Astrocyte (in vitro differentiated cells and primary cell): Measurements from ENCODE around the gene VRK2. TPM values are rescaled to one million over a fixed set of nuclear protein-coding genes. Genes with fewer than 3 reads are reported as not detected.

Experiments
- DNase-seq: peaks from one replicate; pipeline ENCODE4 v3.0.0-alpha.2; 2010; ENCODE audit warnings: low read depth
- FAIRE-seq: peaks from 2 replicates; lab custom pipeline; 2011; peaks lifted over from hg19 to GRCh38; lab: Jason Lieb, UNC
- H2AFZ ChIP-seq: 2 replicates; pipeline ENCODE4 v1.6.0; 2012; ENCODE audit warnings: low read depth, low read length, inconsistent platforms
- H3K27ac ChIP-seq: 2 replicates; pipeline ENCODE4 v1.5.1; 2011; ENCODE audit warnings: low read depth, low read length, inconsistent platforms
- H3K27me3 ChIP-seq: 2 replicates; pipeline ENCODE4 v1.6.0; 2011; ENCODE audit warnings: low read length, inconsistent platforms; ENCODE audit not compliant: insufficient read depth
- H3K36me3 ChIP-seq: 2 replicates; pipeline ENCODE4 v1.5.1; 2011; ENCODE audit warnings: low read length, inconsistent platforms; ENCODE audit not compliant: insufficient read depth
- H3K4me1 ChIP-seq: 2 replicates; pipeline ENCODE4 v1.5.1; 2011; ENCODE audit warnings: low read length, inconsistent platforms; ENCODE audit not compliant: insufficient read depth
- H3K4me2 ChIP-seq: 2 replicates; pipeline ENCODE4 v1.6.0; 2012; ENCODE audit warnings: low read length, inconsistent platforms
- H3K4me3 ChIP-seq: 2 replicates; pipeline ENCODE4 v1.5.1; 2011; ENCODE audit warnings: low read depth, mild to moderate bottlenecking, low read length, inconsistent platforms; ENCODE audit not compliant: insufficient read depth
- H3K79me2 ChIP-seq: 2 replicates; pipeline ENCODE4 v1.6.0; 2012; ENCODE audit warnings: mild to moderate bottlenecking, low read length, inconsistent platforms; ENCODE audit not compliant: insufficient read depth
- H3K9ac ChIP-seq: 2 replicates; pipeline ENCODE4 v1.6.0; 2012; ENCODE audit warnings: mild to moderate bottlenecking, low read length, inconsistent platforms
- H3K9me3 ChIP-seq: 2 replicates; pipeline ENCODE4 v1.5.1; 2012; ENCODE audit warnings: low read depth, mild to moderate bottlenecking, low read length, inconsistent platforms; ENCODE audit not compliant: insufficient read depth
- H4K20me1 ChIP-seq: 2 replicates; pipeline ENCODE4 v1.6.0; 2012; ENCODE audit warnings: low read length, inconsistent platforms; ENCODE audit not compliant: insufficient read depth
- H3K27ac Mint-ChIP-seq: one replicate; pipeline ENCODE4 v1.8.0; 2021; ENCODE audit warnings: mild to moderate bottlenecking, mixed read lengths; ENCODE audit not compliant: unreplicated experiment
- H3K27me3 Mint-ChIP-seq: one replicate; pipeline ENCODE4 v1.8.0; 2021; ENCODE audit warnings: low read depth, mixed read lengths; ENCODE audit not compliant: unreplicated experiment
- H3K36me3 Mint-ChIP-seq: one replicate; pipeline ENCODE4 v1.8.0; 2021; ENCODE audit warnings: low read depth, mixed read lengths; ENCODE audit not compliant: unreplicated experiment
- H3K4me1 Mint-ChIP-seq: one replicate; pipeline ENCODE4 v1.8.0; 2021; ENCODE audit warnings: low read depth, mixed read lengths; ENCODE audit not compliant: unreplicated experiment
- H3K4me3 Mint-ChIP-seq: one replicate; pipeline ENCODE4 v1.8.0; 2021; ENCODE audit warnings: mild to moderate bottlenecking, moderate library complexity, mixed read lengths; ENCODE audit not compliant: unreplicated experiment
- H3K9me3 Mint-ChIP-seq: one replicate; pipeline ENCODE4 v1.8.0; 2021; ENCODE audit warnings: mild to moderate bottlenecking, mixed read lengths; ENCODE audit not compliant: unreplicated experiment
- EZH2 ChIP-seq: IDR thresholded peaks from 2 replicates; pipeline ENCODE4 v1.6.1; 2012; ENCODE audit warnings: mild to moderate bottlenecking, low read length, inconsistent platforms; ENCODE audit not compliant: insufficient read depth
- total RNA-seq: library from RNA; stranded (reverse); gene quantifications from 2 replicates; pipeline ENCODE4 v1.2.1, GENCODE V29; 2021
- TF ChIP-seq, protein P1 (sequence below): IDR thresholded peaks from 2 replicates; pipeline ENCODE4 v1.5.1; 2011; ENCODE audit warnings: low read depth, mild to moderate bottlenecking, inconsistent platforms, low read length, moderate library complexity; ENCODE audit not compliant: insufficient read depth

The VRK2 gene
- total RNA-seq, 1 donor from 2014 or later = 28.6 TPM

GRCh38 chr2:58047373-58047935, 848 bp downstream of the VRK2 start:
- H2AFZ ChIP-seq = peak overlapping the region; percentile 91
- DNase-seq = no peak
- peak overlapping the region; percentile 86 for H3K27ac ChIP-seq

GRCh38 chr2:58047961-58048360, 1.4 kb downstream of the VRK2 start:
- Histone ChIP-seq H3K36me3 (no peaks in the 10 kb centered on the region), H3K79me2 (peaks cover 8% of the 10 kb centered on the region), H3K4me1 (peaks cover 7% of the 10 kb centered on the region), H3K27ac (no peak overlapping the region), H3K9ac (no peak overlapping the region), H3K9me3 (no peaks in the 10 kb centered on the region), H3K4me2 (peak overlapping the region; percentile 96), H4K20me1 (no peaks in the 10 kb centered on the region), H3K4me3 (peak overlapping the region; percentile 77), H2AFZ (no peak overlapping the region), H3K27me3 (no peaks in the 10 kb centered on the region)
- no peak for TF ChIP-seq EZH2
- TF ChIP-seq, protein P1, sequence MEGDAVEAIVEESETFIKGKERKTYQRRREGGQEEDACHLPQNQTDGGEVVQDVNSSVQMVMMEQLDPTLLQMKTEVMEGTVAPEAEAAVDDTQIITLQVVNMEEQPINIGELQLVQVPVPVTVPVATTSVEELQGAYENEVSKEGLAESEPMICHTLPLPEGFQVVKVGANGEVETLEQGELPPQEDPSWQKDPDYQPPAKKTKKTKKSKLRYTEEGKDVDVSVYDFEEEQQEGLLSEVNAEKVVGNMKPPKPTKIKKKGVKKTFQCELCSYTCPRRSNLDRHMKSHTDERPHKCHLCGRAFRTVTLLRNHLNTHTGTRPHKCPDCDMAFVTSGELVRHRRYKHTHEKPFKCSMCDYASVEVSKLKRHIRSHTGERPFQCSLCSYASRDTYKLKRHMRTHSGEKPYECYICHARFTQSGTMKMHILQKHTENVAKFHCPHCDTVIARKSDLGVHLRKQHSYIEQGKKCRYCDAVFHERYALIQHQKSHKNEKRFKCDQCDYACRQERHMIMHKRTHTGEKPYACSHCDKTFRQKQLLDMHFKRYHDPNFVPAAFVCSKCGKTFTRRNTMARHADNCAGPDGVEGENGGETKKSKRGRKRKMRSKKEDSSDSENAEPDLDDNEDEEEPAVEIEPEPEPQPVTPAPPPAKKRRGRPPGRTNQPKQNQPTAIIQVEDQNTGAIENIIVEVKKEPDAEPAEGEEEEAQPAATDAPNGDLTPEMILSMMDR = no peak
- no peak for DNase-seq
- peak overlapping the region; percentile 80 for H3K4me3 Mint-ChIP-seq
- no peak for FAIRE-seq
- H3K36me3 Mint-ChIP-seq = no peaks in the 10 kb centered on the region
- no peaks in the 10 kb centered on the region for H3K9me3 Mint-ChIP-seq
- H3K4me1 Mint-ChIP-seq = peaks cover 2% of the 10 kb centered on the region
- H3K27me3 Mint-ChIP-seq = no peaks in the 10 kb centered on the region
- no peak overlapping the region for H3K27ac Mint-ChIP-seq

More at GRCh38 chr2:58047373-58047935, 848 bp downstream of the VRK2 start:
- H3K27ac Mint-ChIP-seq = no peak overlapping the region
- H3K9ac ChIP-seq = peak overlapping the region; percentile 92
- peaks cover 8% of the 10 kb centered on the region for H3K79me2 ChIP-seq
- H3K4me2 ChIP-seq = peak overlapping the region; percentile 96
- peaks cover 6% of the 10 kb centered on the region for H3K4me1 Mint-ChIP-seq
- no peaks in the 10 kb centered on the region for H3K27me3 Mint-ChIP-seq
- no peaks in the 10 kb centered on the region for H3K9me3 Mint-ChIP-seq
- H4K20me1 ChIP-seq = no peaks in the 10 kb centered on the region
- H3K4me3 Mint-ChIP-seq = peak overlapping the region; percentile 90
- TF ChIP-seq, protein P1 = no peak
- TF ChIP-seq EZH2 = no peak
- H3K27me3 ChIP-seq = no peaks in the 10 kb centered on the region
- H3K36me3 Mint-ChIP-seq = no peaks in the 10 kb centered on the region
- H3K4me1 ChIP-seq = peaks cover 8% of the 10 kb centered on the region
- H3K4me3 ChIP-seq = peak overlapping the region; percentile 77
- FAIRE-seq = no peak
- no peaks in the 10 kb centered on the region for H3K9me3 ChIP-seq
- no peaks in the 10 kb centered on the region for H3K36me3 ChIP-seq

DNA sequence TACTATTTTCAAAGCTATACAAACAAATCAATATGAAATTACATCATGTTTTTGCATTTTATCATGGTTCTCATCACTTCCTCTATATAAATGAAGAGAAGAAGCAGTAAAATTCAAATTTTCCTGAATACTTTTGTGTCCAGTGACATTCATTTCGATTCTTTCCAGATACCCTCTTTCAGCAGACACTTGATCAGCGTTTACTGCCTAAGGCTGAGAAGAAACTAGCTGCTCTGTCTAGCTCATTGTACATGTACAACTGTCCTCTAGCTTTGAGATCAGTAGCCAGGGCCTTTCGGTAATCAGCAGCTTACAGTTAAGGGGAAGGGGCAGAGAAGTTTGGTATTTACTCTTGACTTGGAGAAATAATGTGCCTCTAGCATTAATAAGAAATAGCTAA, 4.8 kb downstream of the VRK2 start:
- Histone ChIP-seq H3K27me3 (no peaks in the 10 kb centered on the region), H3K79me2 (peaks cover 8% of the 10 kb centered on the region), H3K27ac (no peak overlapping the region), H3K4me1 (peaks cover 4% of the 10 kb centered on the region), H3K36me3 (no peaks in the 10 kb centered on the region), H2AFZ (no peak overlapping the region), H3K9ac (no peak overlapping the region), H4K20me1 (no peaks in the 10 kb centered on the region), H3K9me3 (no peaks in the 10 kb centered on the region), H3K4me3 (no peak overlapping the region), H3K4me2 (no peak overlapping the region)
- DNase-seq (no peak), FAIRE-seq (no peak)
- no peak overlapping the region for H3K27ac Mint-ChIP-seq
- TF ChIP-seq, protein P1 = no peak
- no peak for TF ChIP-seq EZH2
- peaks cover under 1% of the 10 kb centered on the region for H3K36me3 Mint-ChIP-seq
- no peak overlapping the region for H3K4me3 Mint-ChIP-seq
- H3K4me1 Mint-ChIP-seq = no peaks in the 10 kb centered on the region
- H3K9me3 Mint-ChIP-seq = no peaks in the 10 kb centered on the region
- H3K27me3 Mint-ChIP-seq = no peaks in the 10 kb centered on the region
